GM18951 (cell line): ENCODE measurements around the gene SORBS1.

Experiments used
- POLR2A ChIP-seq: IDR thresholded peaks from 4 replicates; pipeline ENCODE4 v1.6.1; 2011; ENCODE audit warnings: mild to moderate bottlenecking; ENCODE audit not compliant: insufficient read length, insufficient read depth; ENCODE audit errors: extremely low read depth
- in situ Hi-C: fragments of 300-500 bp; cut with MboI; formaldehyde crosslinking; loops from one replicate; pipeline ENCODE4 v1.12.0; 2022; ENCODE audit warnings: low sequenced_read_pairs, mixed read lengths, inconsistent platforms; ENCODE audit not compliant: unreplicated experiment

SORBS1 gene

GRCh38 chr10:95444792-95445191 lies 116.4 kb downstream of the SORBS1 start:
- TF ChIP-seq POLR2A: no peak
- in situ Hi-C loops: no loop called here

GRCh38 chr10:95443636-95444035 lies 117.5 kb downstream of the SORBS1 start:
- in situ Hi-C loops: no loop called here
- no peak for TF ChIP-seq POLR2A

GRCh38 chr10:95442341-95442740 lies 118.8 kb downstream of the SORBS1 start:
- TF ChIP-seq POLR2A: no peak
- in situ Hi-C loops: no loop called here

GRCh38 chr10:95441547-95441923 lies 119.6 kb downstream of the SORBS1 start:
- TF ChIP-seq POLR2A: no peak
- in situ Hi-C loops: no loop called here

- TF ChIP-seq POLR2A: no peak
- in situ Hi-C loops: no loop called here
These were observed 120.2 kb downstream of the SORBS1 start for GRCh38 chr10:95440756-95441546.

- TF ChIP-seq POLR2A: no peak
These were observed 121.0 kb downstream of the SORBS1 start for GRCh38 chr10:95440038-95440725.

GRCh38 chr10:95438781-95439180 lies 122.4 kb downstream of the SORBS1 start:
- in situ Hi-C loops: no loop called here
- no peak for TF ChIP-seq POLR2A

More at GRCh38 chr10:95440038-95440725, 121.0 kb downstream of the SORBS1 start:
- in situ Hi-C loops: no loop called here

GRCh38 chr10:95437669-95438068 lies 123.5 kb downstream of the SORBS1 start:
- in situ Hi-C loops: no loop called here
- TF ChIP-seq POLR2A: no peak

- in situ Hi-C loops: no loop called here
- TF ChIP-seq POLR2A: no peak
These were observed 125.5 kb downstream of the SORBS1 start for GRCh38 chr10:95435548-95436279.

GRCh38 chr10:95434583-95434982 lies 126.6 kb downstream of the SORBS1 start:
- in situ Hi-C loops: no loop called here
- TF ChIP-seq POLR2A: no peak

- in situ Hi-C loops: no loop called here
These were observed 129.2 kb downstream of the SORBS1 start for GRCh38 chr10:95431900-95432342.

GRCh38 chr10:95430231-95430951 lies 130.8 kb downstream of the SORBS1 start:
- no peak for TF ChIP-seq POLR2A
- in situ Hi-C loops: no loop called here

More at GRCh38 chr10:95431900-95432342, 129.2 kb downstream of the SORBS1 start:
- no peak for TF ChIP-seq POLR2A

- in situ Hi-C loops: no loop called here
- TF ChIP-seq POLR2A: no peak
These were observed 131.5 kb downstream of the SORBS1 start for GRCh38 chr10:95429639-95430038.
